HG02885 (cell line): Measurements from ENCODE around the gene ZNF416.

Source experiments
- ATAC-seq: cut with Tn5 transposase; IDR thresholded peaks from one replicate; pipeline ENCODE4 v1.9.1; 2021; ENCODE audit warnings: mild to moderate bottlenecking; ENCODE audit not compliant: unreplicated experiment, poor library complexity

The ZNF416 gene

DNA sequence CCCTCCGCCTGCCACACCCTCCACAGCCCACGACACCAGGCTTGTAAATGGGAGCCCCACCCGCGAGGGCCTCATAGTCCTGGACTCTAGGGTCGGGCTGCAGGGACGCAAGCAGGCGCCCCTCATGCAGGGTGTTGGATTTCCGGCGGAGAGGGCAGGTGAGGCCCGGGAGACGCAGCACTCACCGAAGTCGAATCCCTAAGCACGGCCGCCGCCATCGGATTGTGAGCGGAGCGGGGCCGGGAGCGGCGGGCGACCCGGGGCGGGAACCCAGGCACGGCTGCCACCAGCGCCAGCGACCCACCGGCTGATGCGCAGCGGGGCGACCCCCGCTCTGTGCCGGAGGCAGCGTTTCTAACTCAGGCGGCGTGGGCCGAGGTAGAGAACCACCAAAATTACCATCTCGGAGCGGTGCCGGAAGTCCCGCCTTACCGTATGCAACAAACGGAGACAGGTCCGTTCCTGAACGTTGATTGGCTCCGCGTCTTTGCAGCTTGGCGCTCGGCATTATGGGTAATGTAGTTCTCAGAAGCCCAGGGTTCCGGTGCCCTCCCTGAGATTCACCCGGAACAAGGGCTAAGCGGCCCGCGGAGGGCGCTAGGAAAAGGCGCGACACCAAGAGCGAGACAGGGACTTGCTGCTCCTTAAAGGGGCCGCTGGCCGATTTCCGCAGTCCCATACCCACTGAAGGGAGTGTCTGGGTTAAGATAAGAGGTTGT is at the start of gene ZNF416:
ZNF416 (minus strand) TSS at position 425 of the 719 bp plus-strand sequence; CDS start at position 218, 207 bp downstream.
- ATAC-seq: peak; percentile 97

DNA sequence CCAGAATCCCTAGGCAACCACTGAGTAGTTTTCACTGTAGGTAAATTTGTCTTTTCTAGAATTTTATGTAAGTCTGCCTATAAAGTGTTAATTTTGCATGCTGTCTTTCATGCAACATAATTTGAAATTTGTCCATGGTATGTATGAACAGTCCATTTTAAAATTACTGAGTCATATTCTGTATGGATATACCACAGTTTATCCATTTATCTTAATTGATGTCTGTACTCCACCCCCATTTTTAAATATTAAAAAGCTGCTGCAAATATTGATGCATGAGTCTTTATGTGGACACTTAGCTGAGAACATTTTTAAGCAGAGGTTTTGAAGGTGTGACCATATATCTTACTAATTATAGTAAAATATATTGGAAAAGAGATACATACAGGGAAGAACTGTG is 44.4 kb upstream of the ZNF416 start:
- no peak for ATAC-seq

GRCh38 chr19:57620673-57621348 is 42.1 kb upstream of the ZNF416 start:
- ATAC-seq: no peak

DNA sequence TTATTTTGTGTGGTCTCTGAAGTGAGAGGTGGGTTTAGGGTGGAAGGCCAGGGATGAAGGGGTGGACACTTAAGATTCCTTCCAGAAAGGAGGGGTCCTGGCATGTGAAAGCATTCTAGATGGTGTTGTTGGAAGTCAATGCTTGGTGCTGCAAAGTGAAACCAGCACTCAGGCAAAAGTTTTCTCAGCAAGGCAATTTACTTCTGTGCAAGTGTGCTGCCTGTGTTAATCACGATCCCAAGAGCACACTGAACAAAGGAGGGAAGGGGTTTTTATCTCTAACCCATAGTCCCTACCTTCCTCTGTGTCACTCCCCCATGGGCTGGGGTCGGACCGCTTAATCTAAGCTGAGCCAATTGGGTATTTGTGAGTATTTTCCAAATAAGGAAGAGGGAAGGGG is 36.6 kb upstream of the ZNF416 start:
- no peak for ATAC-seq

DNA sequence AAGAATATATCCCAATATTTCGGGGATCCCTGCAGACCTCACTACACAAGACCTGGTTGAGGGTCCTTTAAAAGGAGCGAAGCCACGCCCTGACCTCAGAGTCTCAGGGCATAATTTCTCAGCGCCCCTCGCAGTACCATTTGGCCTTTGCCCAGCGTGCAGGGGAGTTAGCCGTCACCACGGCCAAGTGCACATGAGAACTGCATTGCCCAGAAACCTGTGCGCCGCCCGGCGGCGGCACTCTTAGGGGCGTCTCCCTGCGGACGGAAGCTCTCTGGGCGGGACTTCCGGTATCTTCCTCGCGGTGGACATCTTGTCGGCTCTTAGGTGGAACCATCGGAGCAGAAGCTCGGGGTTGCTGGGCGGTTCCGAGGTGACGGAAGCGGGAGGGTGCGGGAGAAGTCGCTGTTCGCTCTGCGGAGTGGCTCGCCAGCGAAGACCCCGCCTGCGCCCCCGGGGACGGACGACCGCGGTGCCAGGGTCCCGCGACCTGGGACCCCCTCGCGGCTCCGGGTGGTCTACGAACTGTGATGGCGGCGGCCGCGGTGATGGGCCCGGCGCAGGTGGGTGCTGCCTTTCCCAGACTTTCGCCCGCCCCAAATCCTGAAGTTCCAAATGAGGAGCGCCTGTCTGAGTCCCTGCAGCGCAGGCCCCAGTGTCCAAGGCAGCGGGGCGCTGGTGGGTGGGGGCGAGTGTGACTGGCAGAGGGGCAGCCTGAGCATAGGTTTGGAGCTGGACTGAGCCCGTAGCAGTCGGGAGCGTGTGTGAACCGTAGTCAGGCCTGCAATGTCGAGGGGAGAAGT is 35.4 kb upstream of the ZNF416 start, which contains the start of gene ZNF134:
ZNF134 (plus strand) TSS at position 302 of the 803 bp plus-strand sequence. CDS start 5,227 bp downstream, outside the sequence.
- peak; percentile 99 for ATAC-seq

- ATAC-seq: no peak
Observed at GRCh38 chr19:57611113-57611512, 32.4 kb upstream of the ZNF416 start.

GRCh38 chr19:57606931-57607330 is 28.2 kb upstream of the ZNF416 start:
- ATAC-seq: no peak

- peak; percentile 99 for ATAC-seq
Observed at GRCh38 chr19:57599761-57600383, 21.2 kb upstream of the ZNF416 start, which contains the start of gene ZNF530. TSS of gene ZNF530 (plus strand) at chr19:57599885. CDS start at chr19:57604346, 4,461 bp downstream.

DNA sequence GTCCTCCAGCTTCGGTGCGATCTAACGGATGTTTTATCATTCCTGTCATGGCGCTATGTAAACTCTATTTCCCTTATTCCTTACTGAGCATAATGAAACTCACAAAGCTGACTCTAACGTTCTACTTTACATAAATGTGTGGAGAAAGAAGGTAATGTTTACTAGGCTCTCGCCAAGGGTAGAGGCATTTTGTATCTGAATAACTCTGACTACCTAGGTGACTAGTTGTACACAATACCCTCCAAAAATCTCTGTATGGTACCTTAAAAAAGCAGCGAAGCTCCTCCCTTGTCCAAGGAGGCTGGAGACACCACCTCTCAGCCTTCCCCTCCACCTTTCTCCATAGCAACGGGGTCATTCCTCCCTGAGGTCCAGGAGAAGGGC is 20.7 kb upstream of the ZNF416 start:
- no peak for ATAC-seq

- no peak for ATAC-seq
Observed at GRCh38 chr19:57587529-57587928, 8.8 kb upstream of the ZNF416 start.

GRCh38 chr19:57583521-57584416 is 5.1 kb upstream of the ZNF416 start, which contains the start of gene ZIK1:
TSS of gene ZIK1 (plus strand) at chr19:57584145. CDS start at chr19:57584357, 212 bp downstream.
- ATAC-seq: peak; percentile 84

DNA sequence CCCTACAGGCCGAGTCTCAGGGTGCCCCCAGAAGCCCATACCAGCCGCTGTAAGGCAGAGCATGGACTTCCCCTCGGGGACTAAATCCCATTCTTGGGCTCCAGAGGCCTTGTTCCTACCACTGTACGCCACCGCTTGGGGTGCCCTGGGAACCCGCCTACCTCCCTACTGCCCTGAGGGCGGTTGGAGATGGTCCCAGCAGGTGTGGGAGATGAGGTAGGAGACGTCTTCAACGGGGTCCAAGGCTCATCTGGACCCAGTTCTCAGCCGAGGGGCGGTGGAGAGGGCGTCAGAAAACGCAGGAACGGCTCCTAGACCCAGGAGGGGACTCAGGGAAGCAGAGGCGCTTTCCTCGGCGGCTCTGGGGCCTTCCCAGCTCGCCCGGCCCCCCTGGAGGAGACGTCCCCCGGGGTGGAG is 4.4 kb upstream of the ZNF416 start:
- no peak for ATAC-seq

- ATAC-seq: no peak
Observed at GRCh38 chr19:57576661-57577060, 2.0 kb downstream of the ZNF416 start.

DNA sequence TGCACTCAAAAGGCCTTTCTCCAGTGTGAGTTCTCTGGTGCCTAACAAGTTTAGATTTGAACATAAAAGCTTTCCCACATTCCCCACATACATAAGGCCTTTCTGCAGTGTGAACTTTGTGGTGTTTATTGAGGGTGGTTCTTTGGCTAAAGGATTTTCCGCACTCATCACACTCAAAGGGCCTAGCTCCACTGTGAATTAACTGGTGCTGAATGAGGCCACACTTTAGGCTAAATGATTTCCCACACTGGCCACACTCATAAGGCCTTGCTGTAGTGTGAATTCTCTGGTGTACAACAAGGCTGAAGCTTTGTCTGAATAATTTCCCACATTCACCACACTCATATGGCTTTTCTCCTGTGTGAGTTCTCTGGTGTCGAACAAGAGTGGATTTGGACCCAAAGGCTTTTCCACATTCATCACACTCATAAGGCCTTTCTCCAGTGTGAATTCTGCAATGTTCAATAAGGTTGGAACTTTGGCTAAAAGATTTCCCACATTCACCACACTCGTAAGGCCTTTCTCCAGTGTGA is 6.2 kb downstream of the ZNF416 start:
- ATAC-seq: no peak

- no peak for ATAC-seq
Observed at GRCh38 chr19:57570707-57571106, 8.0 kb downstream of the ZNF416 start.

DNA sequence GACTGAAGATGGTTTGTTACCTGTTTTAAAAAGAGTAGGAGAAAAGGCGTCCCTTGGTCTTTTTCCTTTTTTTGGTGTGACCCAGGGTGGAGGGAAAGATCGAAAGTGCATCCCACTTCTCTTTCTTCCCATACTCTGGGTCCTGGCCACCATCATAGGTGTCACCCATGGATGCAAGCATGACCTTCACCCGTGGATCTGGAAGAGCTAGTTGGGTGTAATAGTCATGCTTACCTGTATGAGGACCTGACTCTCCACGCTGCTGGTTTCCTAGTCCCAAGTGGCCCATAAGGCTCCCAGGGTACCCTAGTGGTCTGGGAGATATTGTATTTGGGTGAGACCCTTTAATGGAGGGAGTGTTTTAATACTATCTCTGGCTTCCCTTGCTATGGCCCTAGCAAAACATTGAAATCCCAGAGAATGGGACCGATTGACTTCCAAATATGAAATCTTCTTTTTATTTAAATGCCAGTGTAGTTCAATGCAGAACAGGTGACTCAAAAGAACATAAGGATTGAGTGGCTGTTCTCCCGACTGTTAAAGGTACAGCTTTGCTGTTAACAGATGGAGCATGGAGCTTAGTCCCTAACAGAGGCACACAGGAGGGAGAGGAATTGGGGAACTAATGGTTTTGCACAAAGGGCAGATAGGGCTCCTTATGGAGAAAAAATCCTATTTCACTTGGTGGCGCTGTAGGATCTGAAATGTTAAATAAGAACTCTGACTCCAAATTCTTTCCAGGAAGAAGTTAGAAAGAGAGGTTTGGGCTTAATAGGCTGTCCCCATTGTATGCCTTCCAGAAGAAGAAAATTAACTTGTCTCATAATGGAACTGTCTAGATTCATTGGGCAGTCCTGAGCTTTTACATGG is 12.1 kb downstream of the ZNF416 start:
- no peak for ATAC-seq

GRCh38 chr19:57563547-57563946 is 15.2 kb downstream of the ZNF416 start:
- no peak for ATAC-seq

DNA sequence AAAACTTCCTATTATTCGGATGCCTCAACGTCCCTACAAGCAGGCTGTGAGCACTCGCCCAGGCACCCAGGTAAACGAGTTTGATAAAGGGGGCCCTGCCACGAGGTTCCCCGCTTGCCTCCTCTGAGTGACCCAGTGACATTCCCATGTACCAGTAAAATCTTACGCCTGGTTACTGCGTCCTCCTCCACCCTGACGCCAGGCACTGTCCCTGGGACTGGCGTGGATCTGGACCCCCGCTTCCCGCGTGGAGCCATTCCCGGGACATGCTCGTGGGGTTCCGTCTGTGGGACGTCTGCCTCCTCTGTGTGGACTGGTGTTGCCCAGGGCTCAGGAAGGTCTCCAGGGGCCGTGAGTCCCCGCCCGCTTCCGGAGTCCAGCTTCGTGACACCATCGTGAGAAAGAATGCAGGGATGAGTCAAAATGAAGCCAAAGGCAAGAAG is 18.6 kb downstream of the ZNF416 start:
- ATAC-seq: peak; percentile 3
